HG02870 (cell line): ENCODE data around the gene KIAA1755.

Experiments
- ATAC-seq: cut with Tn5 transposase; IDR thresholded peaks from one replicate; pipeline ENCODE4 v1.9.1; 2021; ENCODE audit warnings: mild to moderate bottlenecking, moderate library complexity; ENCODE audit not compliant: unreplicated experiment

KIAA1755 gene

GRCh38 chr20:38222231-38222922 lies 38.2 kb downstream of the KIAA1755 start:
- no peak for ATAC-seq

- no peak for ATAC-seq
Measured at GRCh38 chr20:38221119-38221589, 39.4 kb downstream of the KIAA1755 start.

- ATAC-seq = no peak
Measured at GRCh38 chr20:38220587-38221118, 39.9 kb downstream of the KIAA1755 start.

- no peak for ATAC-seq
Measured at GRCh38 chr20:38219006-38219950, 41.3 kb downstream of the KIAA1755 start.

GRCh38 chr20:38218566-38218885 lies 42.0 kb downstream of the KIAA1755 start:
- no peak for ATAC-seq

GRCh38 chr20:38217791-38218565 lies 42.6 kb downstream of the KIAA1755 start:
- ATAC-seq = no peak

GRCh38 chr20:38216746-38217595 lies 43.6 kb downstream of the KIAA1755 start:
- no peak for ATAC-seq

GRCh38 chr20:38216201-38216600 lies 44.3 kb downstream of the KIAA1755 start:
- no peak for ATAC-seq

GRCh38 chr20:38215194-38216182 lies 45.0 kb downstream of the KIAA1755 start:
- ATAC-seq = no peak

- no peak for ATAC-seq
Measured at GRCh38 chr20:38214256-38215193, 46.0 kb downstream of the KIAA1755 start.

- no peak for ATAC-seq
Measured at GRCh38 chr20:38213607-38213940, 47.0 kb downstream of the KIAA1755 start.

- ATAC-seq = no peak
Measured at GRCh38 chr20:38212806-38213606, 47.5 kb downstream of the KIAA1755 start.

GRCh38 chr20:38211200-38212097 lies 49.1 kb downstream of the KIAA1755 start:
- ATAC-seq = no peak

- no peak for ATAC-seq
Measured at GRCh38 chr20:38210741-38211140, 49.8 kb downstream of the KIAA1755 start.

- ATAC-seq = no peak
Measured at GRCh38 chr20:38209736-38210405, 50.7 kb downstream of the KIAA1755 start.
